HL-60 (cell line): Measurements from ENCODE around the gene CLSTN2.

Experiments used
- DNase-seq, 2 experiments: peaks; one replicate each; pipeline ENCODE4 v3.0.0-alpha.2; 2010 to 2020; ENCODE audit warnings: low read depth in 1 of 2, low spot score in 1 of 2
- H3K27ac ChIP-seq: fragments of 250-450 bp; sonication (Bioruptor Pico); replicated peaks from 2 replicates; pipeline ENCODE4 v1.5.1; 2020; ENCODE audit warnings: mild to moderate bottlenecking, moderate library complexity
- H3K27me3 ChIP-seq: fragments of 250-450 bp; sonication (Bioruptor Pico); 2 replicates; pipeline ENCODE4 v1.5.1; 2021; ENCODE audit warnings: mild to moderate bottlenecking, moderate library complexity; ENCODE audit not compliant: insufficient read depth, poor library complexity, severe bottlenecking
- H3K4me3 ChIP-seq: replicated peaks from 2 replicates; pipeline ENCODE4 v1.5.1; 2011; ENCODE audit warnings: mild to moderate bottlenecking, control low read depth, low read length; ENCODE audit not compliant: insufficient read depth
- GABPA ChIP-seq: IDR thresholded peaks from 2 replicates; pipeline ENCODE4 v1.6.1; 2012; ENCODE audit warnings: low read depth
- POLR2AphosphoS5 ChIP-seq: IDR thresholded peaks from 2 replicates; pipeline ENCODE4 v1.6.1; 2012; ENCODE audit warnings: low read depth
- SPI1 ChIP-seq: IDR thresholded peaks from 2 replicates; pipeline ENCODE4 v1.6.1; 2012; ENCODE audit warnings: low read depth, mild to moderate bottlenecking, borderline replicate concordance
- TF ChIP-seq, protein P1 (sequence below): IDR thresholded peaks from one replicate; pipeline ENCODE4 v1.5.1; 2011; ENCODE audit warnings: low read length, control low read depth, inconsistent platforms; ENCODE audit not compliant: insufficient read depth
- TF ChIP-seq, protein P2 (sequence below): IDR thresholded peaks from 2 replicates; pipeline ENCODE4 v1.6.1; 2012; ENCODE audit warnings: low read depth; ENCODE audit not compliant: insufficient replicate concordance

Gene CLSTN2

DNA sequence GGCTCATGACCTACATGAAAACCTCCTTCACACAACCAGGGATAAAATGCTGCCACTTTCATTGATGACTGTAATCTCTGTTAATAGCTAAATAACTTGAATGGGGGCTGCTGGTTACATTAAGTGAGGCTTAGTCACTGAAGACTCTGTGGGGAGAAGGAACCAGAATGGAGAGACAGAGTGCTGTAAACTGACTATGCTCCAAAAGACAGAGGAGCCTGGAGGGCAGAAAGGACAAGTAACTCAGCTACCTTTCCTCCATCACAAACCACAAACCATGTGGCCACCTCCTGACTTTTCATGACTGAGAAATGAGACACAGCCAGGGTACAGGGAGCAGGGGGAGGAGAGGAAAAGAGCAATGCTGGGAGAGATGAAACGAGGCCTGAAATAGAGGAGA, 645.8 kb downstream of the CLSTN2 start:
- TF ChIP-seq, protein P1, sequence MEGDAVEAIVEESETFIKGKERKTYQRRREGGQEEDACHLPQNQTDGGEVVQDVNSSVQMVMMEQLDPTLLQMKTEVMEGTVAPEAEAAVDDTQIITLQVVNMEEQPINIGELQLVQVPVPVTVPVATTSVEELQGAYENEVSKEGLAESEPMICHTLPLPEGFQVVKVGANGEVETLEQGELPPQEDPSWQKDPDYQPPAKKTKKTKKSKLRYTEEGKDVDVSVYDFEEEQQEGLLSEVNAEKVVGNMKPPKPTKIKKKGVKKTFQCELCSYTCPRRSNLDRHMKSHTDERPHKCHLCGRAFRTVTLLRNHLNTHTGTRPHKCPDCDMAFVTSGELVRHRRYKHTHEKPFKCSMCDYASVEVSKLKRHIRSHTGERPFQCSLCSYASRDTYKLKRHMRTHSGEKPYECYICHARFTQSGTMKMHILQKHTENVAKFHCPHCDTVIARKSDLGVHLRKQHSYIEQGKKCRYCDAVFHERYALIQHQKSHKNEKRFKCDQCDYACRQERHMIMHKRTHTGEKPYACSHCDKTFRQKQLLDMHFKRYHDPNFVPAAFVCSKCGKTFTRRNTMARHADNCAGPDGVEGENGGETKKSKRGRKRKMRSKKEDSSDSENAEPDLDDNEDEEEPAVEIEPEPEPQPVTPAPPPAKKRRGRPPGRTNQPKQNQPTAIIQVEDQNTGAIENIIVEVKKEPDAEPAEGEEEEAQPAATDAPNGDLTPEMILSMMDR, result no peak
- TF ChIP-seq, protein P2, sequence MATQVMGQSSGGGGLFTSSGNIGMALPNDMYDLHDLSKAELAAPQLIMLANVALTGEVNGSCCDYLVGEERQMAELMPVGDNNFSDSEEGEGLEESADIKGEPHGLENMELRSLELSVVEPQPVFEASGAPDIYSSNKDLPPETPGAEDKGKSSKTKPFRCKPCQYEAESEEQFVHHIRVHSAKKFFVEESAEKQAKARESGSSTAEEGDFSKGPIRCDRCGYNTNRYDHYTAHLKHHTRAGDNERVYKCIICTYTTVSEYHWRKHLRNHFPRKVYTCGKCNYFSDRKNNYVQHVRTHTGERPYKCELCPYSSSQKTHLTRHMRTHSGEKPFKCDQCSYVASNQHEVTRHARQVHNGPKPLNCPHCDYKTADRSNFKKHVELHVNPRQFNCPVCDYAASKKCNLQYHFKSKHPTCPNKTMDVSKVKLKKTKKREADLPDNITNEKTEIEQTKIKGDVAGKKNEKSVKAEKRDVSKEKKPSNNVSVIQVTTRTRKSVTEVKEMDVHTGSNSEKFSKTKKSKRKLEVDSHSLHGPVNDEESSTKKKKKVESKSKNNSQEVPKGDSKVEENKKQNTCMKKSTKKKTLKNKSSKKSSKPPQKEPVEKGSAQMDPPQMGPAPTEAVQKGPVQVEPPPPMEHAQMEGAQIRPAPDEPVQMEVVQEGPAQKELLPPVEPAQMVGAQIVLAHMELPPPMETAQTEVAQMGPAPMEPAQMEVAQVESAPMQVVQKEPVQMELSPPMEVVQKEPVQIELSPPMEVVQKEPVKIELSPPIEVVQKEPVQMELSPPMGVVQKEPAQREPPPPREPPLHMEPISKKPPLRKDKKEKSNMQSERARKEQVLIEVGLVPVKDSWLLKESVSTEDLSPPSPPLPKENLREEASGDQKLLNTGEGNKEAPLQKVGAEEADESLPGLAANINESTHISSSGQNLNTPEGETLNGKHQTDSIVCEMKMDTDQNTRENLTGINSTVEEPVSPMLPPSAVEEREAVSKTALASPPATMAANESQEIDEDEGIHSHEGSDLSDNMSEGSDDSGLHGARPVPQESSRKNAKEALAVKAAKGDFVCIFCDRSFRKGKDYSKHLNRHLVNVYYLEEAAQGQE, result no peak
- TF ChIP-seq GABPA, result no peak
- TF ChIP-seq SPI1, result no peak
- TF ChIP-seq POLR2AphosphoS5, result no peak
- no peak overlapping the region for H3K4me3 ChIP-seq
- H3K27ac ChIP-seq, result no peak overlapping the region
- H3K27me3 ChIP-seq, result no peaks in the 10 kb centered on the region
- DNase-seq, result no peak

DNA sequence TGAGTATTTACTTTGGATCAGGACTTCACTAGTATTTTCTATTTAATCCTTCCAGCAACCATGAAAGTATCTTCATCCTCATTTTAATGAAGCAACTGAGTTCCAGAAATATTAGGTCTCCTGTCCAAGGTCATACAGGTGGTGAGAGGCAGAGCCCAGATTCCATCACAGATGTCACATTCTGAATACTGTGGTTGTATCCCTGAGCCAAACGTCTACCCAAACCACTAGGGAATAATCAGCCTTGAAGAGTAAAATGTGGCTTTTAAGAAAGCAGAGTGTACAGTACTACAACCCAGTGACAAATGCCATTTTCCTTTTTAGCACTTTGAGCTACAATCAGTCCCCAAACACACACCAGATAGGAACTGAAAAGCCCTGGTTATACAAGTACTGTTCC, 649.6 kb downstream of the CLSTN2 start:
- H3K4me3 ChIP-seq, result no peak overlapping the region
- H3K27ac ChIP-seq, result no peak overlapping the region
- TF ChIP-seq, protein P2, result no peak
- TF ChIP-seq, protein P1, result no peak
- TF ChIP-seq POLR2AphosphoS5, result no peak
- TF ChIP-seq SPI1, result no peak
- TF ChIP-seq GABPA, result no peak

DNA sequence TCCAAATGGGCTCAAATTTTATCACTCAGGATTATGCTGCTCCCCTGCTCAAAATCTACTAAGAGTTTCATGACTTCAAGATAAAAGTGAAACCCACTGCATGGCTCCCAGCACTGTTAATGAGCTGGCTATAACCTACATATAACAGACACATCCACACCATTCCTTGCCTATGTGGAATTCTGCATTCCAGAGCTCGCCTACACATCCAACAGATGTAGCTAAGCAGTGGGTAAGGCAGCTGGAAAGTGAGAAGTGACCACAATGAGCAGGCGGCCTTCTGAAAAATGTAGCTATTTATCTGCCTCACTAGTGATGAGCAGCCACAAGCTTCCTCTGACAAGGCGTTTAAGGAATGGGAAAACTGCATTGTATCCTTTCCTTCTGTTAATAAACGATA, 650.8 kb downstream of the CLSTN2 start:
- no peak for DNase-seq
- H3K4me3 ChIP-seq, result no peak overlapping the region
- no peak overlapping the region for H3K27ac ChIP-seq
- TF ChIP-seq SPI1 (no peak), POLR2AphosphoS5 (no peak), GABPA (no peak)
- TF ChIP-seq, protein P2, result no peak
- TF ChIP-seq, protein P1, result no peak
- H3K27me3 ChIP-seq, result no peaks in the 10 kb centered on the region

More for the DNA sequence above, 649.6 kb downstream of the CLSTN2 start:
- no peaks in the 10 kb centered on the region for H3K27me3 ChIP-seq
- no peak for DNase-seq
